ENCODE results near the gene QRICH1. TPM values are rescaled to one million over a fixed set of nuclear protein-coding genes. Genes with fewer than 3 reads are reported as not detected.

The QRICH1 gene
- total RNA-seq, 2 experiments from 2014 or later: 210 to 255 TPM

DNA sequence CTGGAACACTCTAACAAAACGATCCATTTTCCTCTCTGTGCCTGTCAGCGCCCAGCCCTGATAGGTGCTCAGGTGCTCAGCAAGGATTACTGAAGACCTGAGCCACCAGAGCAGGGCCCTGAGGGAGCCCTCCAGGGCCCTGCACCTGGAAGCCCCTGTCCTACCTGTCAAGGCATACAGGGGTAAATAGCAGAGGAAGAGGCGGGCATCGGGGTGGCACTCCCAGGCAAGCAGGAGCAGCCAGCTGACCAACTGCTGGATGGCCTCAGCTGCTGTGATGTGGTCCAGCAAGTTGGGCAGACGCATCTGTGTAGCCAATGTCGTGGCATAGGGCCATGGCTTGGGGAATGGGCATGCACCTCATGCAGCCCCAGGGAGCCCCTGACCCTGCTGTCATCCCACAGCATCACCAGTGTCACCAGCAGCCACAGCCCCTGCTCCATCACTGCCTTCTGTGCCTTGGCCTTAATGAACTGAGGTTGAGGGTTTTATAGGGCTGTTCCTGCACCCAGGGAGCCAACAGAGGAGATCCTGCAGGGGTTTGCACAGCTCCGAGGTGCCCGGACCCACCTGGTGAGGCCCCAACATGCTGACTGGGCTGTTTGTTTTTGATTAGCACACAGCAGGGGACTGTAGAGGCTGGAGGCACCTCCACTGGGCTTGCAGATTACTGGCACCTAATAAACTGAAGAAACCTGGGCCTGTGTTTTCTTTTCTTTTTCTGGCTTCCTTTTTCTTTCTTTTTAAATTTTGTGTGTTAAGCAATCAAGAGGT is 94.6 kb downstream of the QRICH1 start:
- DNase-seq (no peak), ATAC-seq (ENCODE audit: poor library complexity) (no peak)
- no peaks in the 10 kb centered on the region for H3K4me1 ChIP-seq (ENCODE audit: insufficient read depth, low read length)
- Mint-ChIP-seq H3K4me1 (ENCODE audit: low read depth) (no peaks in the 10 kb centered on the region), H3K9me3 (no peaks in the 10 kb centered on the region), H3K27me3 (no peaks in the 10 kb centered on the region), H3K36me3 (ENCODE audit: low read depth) (peaks cover 10% of the 10 kb centered on the region), H3K4me3 (no peak overlapping the region), H3K27ac (peak overlapping the region; percentile 44)
- intact Hi-C loops (cut with DNase I, micrococcal nuclease): no loop called here
- ChIA-PET CTCF (no interaction called here), POLR2A (no interaction called here)
- TF ChIP-seq, protein P1, sequence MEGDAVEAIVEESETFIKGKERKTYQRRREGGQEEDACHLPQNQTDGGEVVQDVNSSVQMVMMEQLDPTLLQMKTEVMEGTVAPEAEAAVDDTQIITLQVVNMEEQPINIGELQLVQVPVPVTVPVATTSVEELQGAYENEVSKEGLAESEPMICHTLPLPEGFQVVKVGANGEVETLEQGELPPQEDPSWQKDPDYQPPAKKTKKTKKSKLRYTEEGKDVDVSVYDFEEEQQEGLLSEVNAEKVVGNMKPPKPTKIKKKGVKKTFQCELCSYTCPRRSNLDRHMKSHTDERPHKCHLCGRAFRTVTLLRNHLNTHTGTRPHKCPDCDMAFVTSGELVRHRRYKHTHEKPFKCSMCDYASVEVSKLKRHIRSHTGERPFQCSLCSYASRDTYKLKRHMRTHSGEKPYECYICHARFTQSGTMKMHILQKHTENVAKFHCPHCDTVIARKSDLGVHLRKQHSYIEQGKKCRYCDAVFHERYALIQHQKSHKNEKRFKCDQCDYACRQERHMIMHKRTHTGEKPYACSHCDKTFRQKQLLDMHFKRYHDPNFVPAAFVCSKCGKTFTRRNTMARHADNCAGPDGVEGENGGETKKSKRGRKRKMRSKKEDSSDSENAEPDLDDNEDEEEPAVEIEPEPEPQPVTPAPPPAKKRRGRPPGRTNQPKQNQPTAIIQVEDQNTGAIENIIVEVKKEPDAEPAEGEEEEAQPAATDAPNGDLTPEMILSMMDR (IDR thresholded peaks at IDR 0.05): no peak
- H3K4me3 ChIP-seq (ENCODE audit: low read length): no peak overlapping the region
- no peak overlapping the region for H3K27ac ChIP-seq (ENCODE audit: low read depth in 1 of 2, low read length in 2 of 2)
- H3K36me3 ChIP-seq (ENCODE audit: insufficient read depth, low read length): peaks cover 12% of the 10 kb centered on the region
- H3K27me3 ChIP-seq (ENCODE audit: control insufficient read depth in 1 of 2, insufficient read depth in 2 of 2, low read length in 2 of 2): no peaks in the 10 kb centered on the region
- no peaks in the 10 kb centered on the region for H3K9me3 ChIP-seq (ENCODE audit: control insufficient read depth in 1 of 2, insufficient read depth in 1 of 2, low read length in 2 of 2)

- Histone ChIP-seq H3K27ac (ENCODE audit: low read depth in 1 of 2, low read length in 2 of 2) (no peak overlapping the region), H3K4me3 (ENCODE audit: low read length) (no peak overlapping the region), H3K4me1 (ENCODE audit: insufficient read depth, low read length) (peaks cover 3% of the 10 kb centered on the region), H3K27me3 (ENCODE audit: control insufficient read depth in 1 of 2, insufficient read depth in 2 of 2, low read length in 2 of 2) (no peaks in the 10 kb centered on the region), H3K9me3 (ENCODE audit: control insufficient read depth in 1 of 2, insufficient read depth in 1 of 2, low read length in 2 of 2) (no peaks in the 10 kb centered on the region), H3K36me3 (ENCODE audit: insufficient read depth, low read length) (peaks cover 11% of the 10 kb centered on the region)
- peaks cover 17% of the 10 kb centered on the region for H3K36me3 Mint-ChIP-seq (ENCODE audit: low read depth)
- ChIA-PET POLR2A (interaction anchor here (1.4 kb wide), 1 partner anchor 10 kb away, joined by 3 read pairs; no protein-coding TSS in a partner anchor), CTCF (no interaction called here)
- no peak overlapping the region for H3K27ac Mint-ChIP-seq
- H3K4me1 Mint-ChIP-seq (ENCODE audit: low read depth): peaks cover 9% of the 10 kb centered on the region
- DNase-seq (no peak), ATAC-seq (ENCODE audit: poor library complexity) (no peak)
- no peak overlapping the region for H3K4me3 Mint-ChIP-seq
- no peaks in the 10 kb centered on the region for H3K9me3 Mint-ChIP-seq
- no peaks in the 10 kb centered on the region for H3K27me3 Mint-ChIP-seq
- intact Hi-C loops (cut with DNase I, micrococcal nuclease): no loop called here
- TF ChIP-seq, protein P1 (IDR thresholded peaks at IDR 0.05): no peak
Measured at GRCh38 chr3:48997714-48998637, 95.9 kb downstream of the QRICH1 start.

DNA sequence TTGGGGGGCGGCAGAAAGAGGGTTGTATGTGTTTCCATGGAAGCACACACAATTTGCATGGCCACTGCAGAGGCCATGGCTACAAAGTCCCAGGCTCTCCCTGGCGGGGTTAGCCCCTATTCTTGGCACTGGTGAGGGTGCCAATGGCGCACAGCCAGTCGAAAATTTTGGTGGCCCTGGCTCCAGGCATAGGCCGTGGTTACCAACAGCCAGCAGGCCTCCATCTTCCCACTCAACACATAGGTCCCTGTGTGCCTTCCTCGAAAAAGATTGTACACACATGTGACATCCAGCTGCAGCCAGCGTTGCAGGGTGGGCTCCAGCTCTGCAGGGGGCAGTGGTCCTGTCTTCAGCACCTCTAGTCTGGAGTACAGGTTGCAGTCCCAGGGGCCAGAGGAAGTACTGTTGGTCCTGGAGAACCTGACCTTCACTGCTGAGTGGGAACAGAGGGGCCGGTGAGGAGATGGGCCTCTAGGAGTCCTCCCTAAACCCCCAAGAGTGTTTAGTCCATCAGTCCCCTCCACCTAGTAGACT is 96.7 kb downstream of the QRICH1 start:
- Histone ChIP-seq H3K4me1 (ENCODE audit: insufficient read depth, low read length) (peaks cover 11% of the 10 kb centered on the region), H3K4me3 (ENCODE audit: low read length) (no peak overlapping the region), H3K27me3 (ENCODE audit: control insufficient read depth in 1 of 2, insufficient read depth in 2 of 2, low read length in 2 of 2) (no peaks in the 10 kb centered on the region), H3K36me3 (ENCODE audit: insufficient read depth, low read length) (peaks cover 11% of the 10 kb centered on the region), H3K27ac (ENCODE audit: low read depth in 1 of 2, low read length in 2 of 2) (no peak overlapping the region), H3K9me3 (ENCODE audit: control insufficient read depth in 1 of 2, insufficient read depth in 1 of 2, low read length in 2 of 2) (no peaks in the 10 kb centered on the region)
- CTCF ChIA-PET: interaction anchor here (0.9 kb wide), 1 partner anchor 9 kb away, joined by 3 read pairs; no protein-coding TSS in a partner anchor
- no peak for ATAC-seq (ENCODE audit: poor library complexity)
- no peaks in the 10 kb centered on the region for H3K27me3 Mint-ChIP-seq
- POLR2A ChIA-PET: interaction anchor here (1.4 kb wide), 1 partner anchor 11 kb away, joined by 3 read pairs; no protein-coding TSS in a partner anchor
- no peak overlapping the region for H3K4me3 Mint-ChIP-seq
- H3K36me3 Mint-ChIP-seq (ENCODE audit: low read depth): peaks cover 17% of the 10 kb centered on the region
- no peak overlapping the region for H3K27ac Mint-ChIP-seq
- no peaks in the 10 kb centered on the region for H3K9me3 Mint-ChIP-seq
- intact Hi-C loops (cut with DNase I, micrococcal nuclease): no loop called here
- peaks cover 9% of the 10 kb centered on the region for H3K4me1 Mint-ChIP-seq (ENCODE audit: low read depth)
- no peak for DNase-seq
- TF ChIP-seq, protein P1 (IDR thresholded peaks at IDR 0.05): no peak
